H9 (cell line): ENCODE data around the gene TOM1L2. TPM values are rescaled to one million over a fixed set of nuclear protein-coding genes. Genes with fewer than 3 reads are reported as not detected.

Experiments
- DNase-seq: peaks from one replicate; pipeline ENCODE4 v3.0.0-alpha.2; 2017
- H2AFZ ChIP-seq: one replicate; pipeline ENCODE4 v1.6.1; 2013; ENCODE audit warnings: mild to moderate bottlenecking, low read length, control low read depth, moderate library complexity
- H2AK5ac ChIP-seq: 2 replicates; pipeline ENCODE4 v1.6.1; 2013; ENCODE audit warnings: low read length, control low read depth, mixed read lengths; ENCODE audit not compliant: insufficient read length
- H2BK120ac ChIP-seq: one replicate; pipeline ENCODE4 v1.6.1; 2013; ENCODE audit warnings: low read depth, mild to moderate bottlenecking, low read length, control low read depth, inconsistent platforms; ENCODE audit not compliant: poor library complexity, severe bottlenecking
- H2BK12ac ChIP-seq: 2 replicates; pipeline ENCODE4 v1.6.1; 2013; ENCODE audit warnings: low read length, control low read depth, mixed read lengths, low read depth; ENCODE audit not compliant: insufficient read length
- H2BK15ac ChIP-seq: 2 replicates; pipeline ENCODE4 v1.6.1; 2013; ENCODE audit warnings: low read depth, low read length, control low read depth
- H2BK20ac ChIP-seq: one replicate; pipeline ENCODE4 v1.6.1; 2013; ENCODE audit warnings: low read depth, mild to moderate bottlenecking, low read length, control low read depth, inconsistent platforms; ENCODE audit not compliant: poor library complexity, severe bottlenecking
- H2BK5ac ChIP-seq: 2 replicates; pipeline ENCODE4 v1.6.1; 2013; ENCODE audit warnings: low read length, control low read depth, mixed read lengths; ENCODE audit not compliant: insufficient read length
- H3K14ac ChIP-seq: 2 replicates; pipeline ENCODE4 v1.6.1; 2013; ENCODE audit warnings: low read length, control low read depth; ENCODE audit not compliant: insufficient read depth
- H3K18ac ChIP-seq: 2 replicates; pipeline ENCODE4 v1.6.1; 2013; ENCODE audit warnings: low read depth, mild to moderate bottlenecking, mixed read lengths, low read length, control low read depth; ENCODE audit not compliant: insufficient read length
- H3K23ac ChIP-seq: 2 replicates; pipeline ENCODE4 v1.6.1; 2013; ENCODE audit warnings: low read length, control low read depth, mixed read lengths, low read depth; ENCODE audit not compliant: insufficient read length
- H3K23me2 ChIP-seq: 2 replicates; pipeline ENCODE4 v1.6.1; 2013; ENCODE audit warnings: low read depth, mild to moderate bottlenecking, mixed read lengths, low read length, control low read depth; ENCODE audit not compliant: insufficient read length, poor library complexity, severe bottlenecking
- H3K27ac ChIP-seq: 2 replicates; pipeline ENCODE4 v1.5.1; 2013; ENCODE audit warnings: low read length, control low read depth, mixed read lengths, low read depth; ENCODE audit not compliant: insufficient read length
- H3K27me3 ChIP-seq: 2 replicates; pipeline ENCODE4 v1.6.1; 2013; ENCODE audit warnings: low read length, control low read depth, inconsistent platforms; ENCODE audit not compliant: insufficient read depth
- H3K4ac ChIP-seq: 2 replicates; pipeline ENCODE4 v1.6.1; 2013; ENCODE audit warnings: low read depth, mild to moderate bottlenecking, control low read depth, inconsistent platforms, low read length, moderate library complexity
- H3K4me1 ChIP-seq: 2 replicates; pipeline ENCODE4 v1.6.1; 2013; ENCODE audit warnings: low read length, control low read depth, inconsistent platforms; ENCODE audit not compliant: insufficient read depth
- H3K4me2 ChIP-seq: 2 replicates; pipeline ENCODE4 v1.6.1; 2013; ENCODE audit warnings: low read length, control low read depth, mixed read lengths; ENCODE audit not compliant: insufficient read length, insufficient read depth
- H3K56ac ChIP-seq: 2 replicates; pipeline ENCODE4 v1.6.1; 2013; ENCODE audit warnings: low read depth, mild to moderate bottlenecking, mixed read lengths, low read length, control low read depth; ENCODE audit not compliant: insufficient read length
- H3K79me1 ChIP-seq: 2 replicates; pipeline ENCODE4 v1.6.1; 2013; ENCODE audit warnings: low read depth, mild to moderate bottlenecking, moderate library complexity, low read length, control low read depth, inconsistent platforms; ENCODE audit not compliant: insufficient read depth, poor library complexity, severe bottlenecking
- H3K79me2 ChIP-seq: 2 replicates; pipeline ENCODE4 v1.6.1; 2013; ENCODE audit warnings: low read length, control low read depth, inconsistent platforms; ENCODE audit not compliant: insufficient read depth
- H3K9ac ChIP-seq: 2 replicates; pipeline ENCODE4 v1.6.1; 2013; ENCODE audit warnings: low read length, control low read depth, mixed read lengths; ENCODE audit not compliant: insufficient read length; ENCODE audit errors: extremely low read depth
- H3K9me3 ChIP-seq: one replicate; pipeline ENCODE4 v1.6.1; 2013; ENCODE audit warnings: low read depth, low read length, inconsistent platforms; ENCODE audit not compliant: control insufficient read depth
- H3T11ph ChIP-seq: one replicate; pipeline ENCODE4 v1.6.1; 2013; ENCODE audit warnings: mild to moderate bottlenecking, low read length, control low read depth, inconsistent platforms
- H4K20me1 ChIP-seq: one replicate; pipeline ENCODE4 v1.6.1; 2013; ENCODE audit not compliant: control insufficient read depth, insufficient read length, insufficient read depth
- H4K5ac ChIP-seq: 2 replicates; pipeline ENCODE4 v1.6.1; 2013; ENCODE audit warnings: low read depth, mild to moderate bottlenecking, mixed read lengths, low read length, control low read depth; ENCODE audit not compliant: insufficient read length
- H4K8ac ChIP-seq: replicated peaks from 2 replicates; pipeline ENCODE4 v1.6.1; 2013; ENCODE audit warnings: low read length, control low read depth, mixed read lengths, low read depth; ENCODE audit not compliant: insufficient read length
- H4K91ac ChIP-seq: 2 replicates; pipeline ENCODE4 v1.6.1; 2013; ENCODE audit warnings: low read depth, mild to moderate bottlenecking, moderate library complexity, mixed read lengths, low read length, control low read depth; ENCODE audit not compliant: insufficient read length
- H3K27ac Mint-ChIP-seq, 3 experiments: 2 replicates in 2 of 3; 3 replicates in 1 of 3; pipeline ENCODE4 v1.8.0; 2020 to 2021; ENCODE audit warnings: mixed read lengths in 3 of 3, mild to moderate bottlenecking in 1 of 3, moderate library complexity in 1 of 3
- H3K27me3 Mint-ChIP-seq: 2 replicates; pipeline ENCODE4 v1.8.0; 2021; ENCODE audit warnings: low read depth, mild to moderate bottlenecking, moderate library complexity, mixed read lengths
- H3K36me3 Mint-ChIP-seq, 3 experiments: 2 replicates in 2 of 3; 3 replicates in 1 of 3; pipeline ENCODE4 v1.8.0; 2020 to 2021; ENCODE audit warnings: low read depth in 3 of 3, mixed read lengths in 3 of 3; ENCODE audit not compliant: insufficient read depth in 1 of 3
- H3K4me1 Mint-ChIP-seq, 2 experiments: 2 replicates each; pipeline ENCODE4 v1.8.0; 2020; ENCODE audit warnings: mixed read lengths in 2 of 2
- H3K4me3 Mint-ChIP-seq, 2 experiments: 2 replicates in 1 of 2; 3 replicates in 1 of 2; pipeline ENCODE4 v1.8.0; 2020 to 2021; ENCODE audit warnings: mild to moderate bottlenecking in 2 of 2, mixed read lengths in 2 of 2, moderate library complexity in 1 of 2
- H3K9me3 Mint-ChIP-seq, 2 experiments: 2 replicates in 1 of 2; 3 replicates in 1 of 2; pipeline ENCODE4 v1.8.0; 2020; ENCODE audit warnings: mild to moderate bottlenecking in 2 of 2, mixed read lengths in 2 of 2, moderate library complexity in 1 of 2
- WGBS: extraction: QIAGEN DNeasy Blood & Tissue Kit; methylation state at CpG from one replicate; pipeline ENCODE4 v1.1.7; 2013; ENCODE audit warnings: missing lambda C conversion rate, low lambda C conversion rate, mixed read lengths; ENCODE audit not compliant: insufficient read length; ENCODE audit errors: extremely low coverage; 5-methylcytosine and 5-hydroxymethylcytosine counted together
- total RNA-seq: library from RNA; stranded (reverse); gene quantifications from 2 replicates; pipeline ENCODE4 v1.2.1, GENCODE V29; 2021
- TF ChIP-seq, protein P1 (sequence below): fragments of 200-600 bp; sonication (generic); conservative IDR thresholded peaks from 3 replicates; pipeline ENCODE4 v1.8.0; 2021; ENCODE audit warnings: antibody characterized with exemption, mild to moderate bottlenecking

The TOM1L2 gene
- total RNA-seq, 1 experiment from 2014 or later = 4.6 TPM

- peak overlapping the region in 1 of 2 experiments; percentile 52; a peak in 3 of 5 replicates for H3K4me3 Mint-ChIP-seq
- no peaks in the 10 kb centered on the region for H3K9me3 ChIP-seq
Measured at GRCh38 chr17:17811381-17812210, 160.6 kb downstream of the TOM1L2 start.

More at GRCh38 chr17:17811381-17812210, 160.6 kb downstream of the TOM1L2 start:
- no peaks in the 10 kb centered on the region for H3K9me3 Mint-ChIP-seq
- no peaks in the 10 kb centered on the region for H3K79me2 ChIP-seq
- no peak overlapping the region for H3K56ac ChIP-seq
- no peaks in the 10 kb centered on the region for H3K79me1 ChIP-seq
- no peak overlapping the region for H2AFZ ChIP-seq
- no peak overlapping the region for H4K5ac ChIP-seq
- H3K4me1 Mint-ChIP-seq = peaks cover 17 to 25% of the 10 kb centered on the region in 2 experiments
- TF ChIP-seq, protein P1, sequence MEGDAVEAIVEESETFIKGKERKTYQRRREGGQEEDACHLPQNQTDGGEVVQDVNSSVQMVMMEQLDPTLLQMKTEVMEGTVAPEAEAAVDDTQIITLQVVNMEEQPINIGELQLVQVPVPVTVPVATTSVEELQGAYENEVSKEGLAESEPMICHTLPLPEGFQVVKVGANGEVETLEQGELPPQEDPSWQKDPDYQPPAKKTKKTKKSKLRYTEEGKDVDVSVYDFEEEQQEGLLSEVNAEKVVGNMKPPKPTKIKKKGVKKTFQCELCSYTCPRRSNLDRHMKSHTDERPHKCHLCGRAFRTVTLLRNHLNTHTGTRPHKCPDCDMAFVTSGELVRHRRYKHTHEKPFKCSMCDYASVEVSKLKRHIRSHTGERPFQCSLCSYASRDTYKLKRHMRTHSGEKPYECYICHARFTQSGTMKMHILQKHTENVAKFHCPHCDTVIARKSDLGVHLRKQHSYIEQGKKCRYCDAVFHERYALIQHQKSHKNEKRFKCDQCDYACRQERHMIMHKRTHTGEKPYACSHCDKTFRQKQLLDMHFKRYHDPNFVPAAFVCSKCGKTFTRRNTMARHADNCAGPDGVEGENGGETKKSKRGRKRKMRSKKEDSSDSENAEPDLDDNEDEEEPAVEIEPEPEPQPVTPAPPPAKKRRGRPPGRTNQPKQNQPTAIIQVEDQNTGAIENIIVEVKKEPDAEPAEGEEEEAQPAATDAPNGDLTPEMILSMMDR = no peak
- H3T11ph ChIP-seq = no peak overlapping the region
- peaks cover 6% of the 10 kb centered on the region for H3K23me2 ChIP-seq
- no peak overlapping the region for H4K91ac ChIP-seq
- peaks cover 8% of the 10 kb centered on the region; the same call in 1 of the 2 replicates for H3K27me3 ChIP-seq
- H2AK5ac ChIP-seq = no peak overlapping the region
- H3K18ac ChIP-seq = no peak overlapping the region
- DNase-seq = peak; percentile 80
- H3K4me2 ChIP-seq = peak overlapping the region; percentile 4
- H2BK15ac ChIP-seq = no peak overlapping the region
- no peak overlapping the region for H2BK120ac ChIP-seq
- H3K27me3 Mint-ChIP-seq = peaks cover 24% of the 10 kb centered on the region
- H3K23ac ChIP-seq = no peak overlapping the region
- no peak overlapping the region for H2BK12ac ChIP-seq
- no peak overlapping the region for H3K4ac ChIP-seq
- H3K27ac ChIP-seq = no peak overlapping the region
- H4K8ac ChIP-seq = no peak overlapping the region
- H3K27ac Mint-ChIP-seq = peak overlapping the region in 1 of 3 experiments; percentile 87; a peak in 3 of 7 replicates
- no peak overlapping the region for H2BK20ac ChIP-seq
- WGBS = no CpG with 5 or more reads among the region's 15 CpGs
- no peak overlapping the region for H2BK5ac ChIP-seq
- peaks cover 6 to 30% (median 21%) of the 10 kb centered on the region in 3 experiments for H3K36me3 Mint-ChIP-seq
- H3K4me1 ChIP-seq = no peaks in the 10 kb centered on the region; the same call in 1 of the 2 replicates
- H3K9ac ChIP-seq = no peak overlapping the region
- no peak overlapping the region for H3K14ac ChIP-seq
- H4K20me1 ChIP-seq = no peaks in the 10 kb centered on the region
